Large intestine (tissue), 12 donors: ENCODE data around the gene MOGAT3. TPM values are rescaled to one million over a fixed set of nuclear protein-coding genes. Genes with fewer than 3 reads are reported as not detected.

Experiments used
- DNase-seq, 2 donors: peaks; one replicate each; pipeline versions ENCODE4 v3.0.0 to v3.0.0-alpha.2; 2013
- H3K27ac ChIP-seq: one replicate; pipeline ENCODE4 v1.5.1; 2013; ENCODE audit warnings: low read length
- H3K27me3 ChIP-seq: 2 replicates; pipeline ENCODE4 v1.6.1; 2013; ENCODE audit warnings: low read length; ENCODE audit not compliant: control insufficient read depth, insufficient read depth
- H3K36me3 ChIP-seq: 2 replicates; pipeline ENCODE4 v1.6.1; 2013; ENCODE audit warnings: low read length; ENCODE audit not compliant: control insufficient read depth, insufficient read depth
- H3K4me1 ChIP-seq: one replicate; pipeline ENCODE4 v1.6.1; 2013; ENCODE audit warnings: low read length; ENCODE audit not compliant: control insufficient read depth, insufficient read depth
- H3K4me3 ChIP-seq: one replicate; pipeline ENCODE4 v1.5.1; 2013; ENCODE audit warnings: low read length
- H3K9me3 ChIP-seq: one replicate; pipeline ENCODE4 v1.6.1; 2013; ENCODE audit warnings: mild to moderate bottlenecking, low read depth, low read length, moderate library complexity; ENCODE audit not compliant: control insufficient read depth
- WGBS: methylation state at CpG from one replicate; pipeline ENCODE4 v1.1.5; 2013; ENCODE audit warnings: low lambda C conversion rate; ENCODE audit not compliant: insufficient coverage; 5-methylcytosine and 5-hydroxymethylcytosine counted together
- long read RNA-seq, 11 donors: transcript quantifications; one replicate each; lab custom pipeline, GENCODE V29; 2026
- polyA plus RNA-seq: library from polyadenylated mRNA; unstranded; fragments of 120-200 nt; gene quantifications from one replicate; pipeline ENCODE4 v1.2.1, GENCODE V29; 2013

Gene MOGAT3
- 72.1 TPM for polyA plus RNA-seq
- long read RNA-seq, donor 1, partial matches to known transcripts = 0 of 6 reads
- long read RNA-seq, donor 1, other reads (novel, unspliced or antisense) = 0 of 6 reads
- long read RNA-seq, donor 2, partial matches to known transcripts = 15 of 21 reads
- long read RNA-seq, donor 2, other reads (novel, unspliced or antisense) = 0 of 21 reads
- long read RNA-seq, donor 3, transcript MOGAT3-201 (7 exons, 2,132 nt) = major isoform, 5 of 35 reads
- long read RNA-seq, donor 3, partial matches to known transcripts = 20 of 35 reads
- long read RNA-seq, donor 3, other reads (novel, unspliced or antisense) = 6 of 35 reads
- long read RNA-seq, donor 4 = 0 reads
- long read RNA-seq, donor 5, partial matches to known transcripts = 0 of 2 reads
- long read RNA-seq, donor 5, other reads (novel, unspliced or antisense) = 0 of 2 reads
- long read RNA-seq, donor 6, transcript MOGAT3-201 (7 exons, 2,132 nt) = major isoform, 6 of 20 reads
- long read RNA-seq, donor 6, partial matches to known transcripts = 11 of 20 reads
- long read RNA-seq, donor 6, other reads (novel, unspliced or antisense) = 0 of 20 reads
- long read RNA-seq, donor 7, partial matches to known transcripts = 0 of 2 reads
- long read RNA-seq, donor 7, other reads (novel, unspliced or antisense) = 0 of 2 reads
- long read RNA-seq, donor 8, partial matches to known transcripts = 0 of 5 reads
- long read RNA-seq, donor 8, other reads (novel, unspliced or antisense) = 0 of 5 reads
- long read RNA-seq, donor 9, partial matches to known transcripts = 0 of 5 reads
- long read RNA-seq, donor 9, other reads (novel, unspliced or antisense) = 0 of 5 reads
- long read RNA-seq, donor 10, partial matches to known transcripts = 32 of 39 reads
- long read RNA-seq, donor 10, other reads (novel, unspliced or antisense) = 0 of 39 reads
- long read RNA-seq, donor 11, partial matches to known transcripts = 12 of 15 reads
- long read RNA-seq, donor 11, other reads (novel, unspliced or antisense) = 0 of 15 reads

DNA sequence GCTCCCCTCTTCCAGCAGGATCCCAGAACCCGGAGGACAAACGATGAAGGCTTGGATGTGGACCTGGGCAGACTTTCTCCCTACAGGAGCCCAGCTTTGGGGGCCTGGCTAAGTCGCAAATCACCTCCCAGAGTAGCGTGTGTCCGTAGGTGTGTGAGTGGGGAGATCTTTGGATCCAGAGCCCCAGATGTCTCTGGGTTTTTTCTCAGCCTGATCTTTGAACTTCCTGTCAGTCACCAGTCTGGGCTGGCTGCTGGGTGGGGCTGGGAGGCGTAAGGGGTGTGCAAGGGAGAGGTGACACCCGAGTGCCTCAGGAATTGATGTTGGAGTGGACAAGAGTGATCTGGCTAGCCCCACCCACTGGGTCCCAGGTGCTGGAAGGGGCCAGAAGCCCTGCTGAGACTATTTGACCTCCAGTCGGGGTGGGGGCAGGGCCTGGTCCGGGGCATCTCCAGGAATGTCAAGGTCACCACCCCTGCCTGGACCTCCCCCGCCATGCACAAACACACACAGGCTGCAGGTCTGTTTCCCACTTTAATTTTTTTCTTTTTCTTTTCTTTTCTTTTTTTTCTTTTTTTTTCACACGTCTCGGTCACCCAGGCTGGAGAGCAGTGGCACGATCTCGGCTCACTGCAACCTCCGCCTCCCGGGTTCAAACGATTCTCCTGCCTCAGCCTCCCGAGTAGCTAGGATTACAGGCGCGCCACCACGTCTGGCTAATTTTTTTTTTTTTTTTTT, at the start of gene MOGAT3:
MOGAT3 (minus strand) TSS at position 175 of the 738 bp plus-strand sequence. CDS start 182 bp downstream, outside the sequence.
- peak within 1 kb of the TSS; percentile 98 for H3K27ac ChIP-seq
- peak; percentile 95 to 98 for DNase-seq

GRCh38 chr7:101250324-101250723, 49.5 kb upstream of the MOGAT3 start:
- 100% methylated on average over 1 of the region's 3 CpGs for WGBS
- Histone ChIP-seq H3K36me3 (peaks cover 11% of the 10 kb centered on the region), H3K27ac (no peak overlapping the region), H3K4me3 (no peak overlapping the region), H3K4me1 (peaks cover 13% of the 10 kb centered on the region), H3K27me3 (no peaks in the 10 kb centered on the region), H3K9me3 (no peaks in the 10 kb centered on the region)
- DNase-seq = no peak

More for the DNA sequence above, at the start of gene MOGAT3:
- Histone ChIP-seq H3K4me1 (peaks cover 12% of the 10 kb centered on the region), H3K4me3 (peak within 1 kb of the TSS; percentile 59), H3K27me3 (peaks cover 23% of the 10 kb centered on the region), H3K36me3 (peaks cover 2% of the 10 kb centered on the region), H3K9me3 (peaks cover 3% of the 10 kb centered on the region)
- WGBS = 7% methylated on average over 5 of the region's 21 CpGs

DNA sequence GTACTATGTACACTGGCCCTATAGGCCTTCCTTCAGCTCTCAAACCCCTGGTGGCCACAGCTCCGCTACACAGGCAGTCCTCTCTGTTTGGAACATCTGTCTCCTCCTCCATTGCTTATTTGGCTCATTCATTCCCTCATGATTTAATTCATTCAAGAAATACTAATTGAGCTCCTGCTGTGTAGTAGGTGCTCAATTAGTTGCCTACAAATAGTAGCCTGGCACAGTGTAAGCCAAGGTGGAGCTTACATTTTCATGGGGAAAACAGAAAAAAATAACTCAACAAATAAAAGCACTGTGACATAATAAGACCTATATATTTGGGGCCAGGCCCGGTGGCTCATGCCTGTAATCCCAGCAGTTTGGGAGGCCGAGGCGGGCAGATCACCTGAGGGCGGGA, 47.4 kb upstream of the MOGAT3 start:
- no peak for DNase-seq
- no peaks in the 10 kb centered on the region for H3K27me3 ChIP-seq
- no peak overlapping the region for H3K4me3 ChIP-seq
- no CpG with 5 or more reads among the region's 5 CpGs for WGBS
- H3K36me3 ChIP-seq = peaks cover 15% of the 10 kb centered on the region
- no peak overlapping the region for H3K27ac ChIP-seq
- peaks cover 22% of the 10 kb centered on the region for H3K4me1 ChIP-seq
- no peaks in the 10 kb centered on the region for H3K9me3 ChIP-seq

DNA sequence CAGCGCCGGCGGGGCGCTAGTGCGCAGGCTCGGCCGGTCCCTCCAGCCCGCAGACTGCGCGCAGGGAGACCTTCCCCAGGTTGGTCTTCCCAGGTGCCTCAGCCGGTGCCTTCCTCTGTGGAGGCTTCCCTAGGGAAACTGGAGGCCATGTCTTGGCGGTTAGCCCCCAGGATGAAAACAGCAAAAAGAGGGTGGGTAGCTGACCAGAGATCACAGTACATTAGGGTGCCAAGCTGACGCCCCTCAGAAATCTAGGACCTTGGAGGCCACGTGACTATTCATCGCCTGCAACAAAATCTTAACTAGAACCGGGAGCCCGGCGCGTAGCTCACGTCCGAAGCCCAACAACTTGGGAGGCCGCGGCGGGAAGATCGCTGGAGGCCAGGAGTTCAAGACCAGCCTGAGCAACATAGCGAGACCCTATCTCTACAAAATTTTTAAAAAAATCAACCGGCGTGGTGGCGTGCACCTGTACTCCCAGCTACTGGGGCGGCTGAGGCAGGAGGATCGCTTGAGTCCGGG, 44.4 kb upstream of the MOGAT3 start:
- H3K27me3 ChIP-seq = no peaks in the 10 kb centered on the region
- peaks cover 21% of the 10 kb centered on the region for H3K4me1 ChIP-seq
- peak overlapping the region; percentile 98 for H3K27ac ChIP-seq
- DNase-seq = no peak
- H3K9me3 ChIP-seq = no peaks in the 10 kb centered on the region
- peaks cover 23% of the 10 kb centered on the region for H3K36me3 ChIP-seq
- no CpG with 5 or more reads among the region's 32 CpGs for WGBS
- peak overlapping the region; percentile 91 for H3K4me3 ChIP-seq

DNA sequence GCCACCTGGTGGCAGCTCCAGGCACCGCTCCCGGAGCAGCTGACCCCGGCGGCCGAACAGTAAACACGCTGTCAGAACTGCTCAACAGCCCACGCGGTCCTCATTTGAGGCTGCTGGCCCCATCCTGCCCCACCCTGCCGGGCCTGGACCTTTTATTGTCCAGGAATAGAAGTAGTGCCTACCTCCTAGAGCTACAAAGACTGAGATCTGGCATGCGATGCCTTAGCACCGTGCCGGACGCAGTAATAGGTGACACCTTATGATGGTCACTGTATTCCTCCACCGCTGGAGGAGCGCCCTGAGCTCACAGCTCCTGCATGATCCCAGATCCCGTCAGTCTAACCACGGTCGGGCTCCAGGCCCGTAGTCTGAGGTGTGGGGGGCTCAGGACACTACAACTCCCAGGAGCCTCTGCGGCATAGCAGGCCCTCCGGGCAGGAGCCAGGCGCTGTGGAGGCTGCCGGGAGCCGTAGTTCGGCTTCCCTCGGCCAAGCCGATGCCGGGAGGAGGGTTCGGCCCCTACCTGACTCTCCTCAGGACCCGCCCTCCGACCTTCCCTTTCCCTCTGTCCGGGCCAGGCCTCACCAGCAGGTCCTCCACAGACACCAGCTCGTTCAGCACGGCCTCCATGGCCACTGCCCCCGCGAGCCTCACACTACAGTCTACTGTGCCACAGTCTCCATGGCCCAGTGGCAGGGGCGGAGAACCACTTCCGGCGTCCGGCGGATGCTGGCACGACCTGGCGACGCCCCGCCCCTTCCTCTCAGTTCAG, 43.7 kb upstream of the MOGAT3 start, which contains the start of gene FIS1:
FIS1 (minus strand) TSS at position 707 of the 772 bp plus-strand sequence; CDS start at position 630, 77 bp downstream.
- Histone ChIP-seq H3K9me3 (no peaks in the 10 kb centered on the region), H3K4me1 (peaks cover 28% of the 10 kb centered on the region), H3K36me3 (peaks cover 30% of the 10 kb centered on the region), H3K27me3 (no peaks in the 10 kb centered on the region), H3K4me3 (peak within 1 kb of the TSS; percentile 91), H3K27ac (peak within 1 kb of the TSS; percentile 98)
- WGBS = no CpG with 5 or more reads among the region's 45 CpGs
- DNase-seq = peak; percentile 89 to 97

- Histone ChIP-seq H3K36me3 (peaks cover 30% of the 10 kb centered on the region), H3K27me3 (no peaks in the 10 kb centered on the region), H3K4me1 (peaks cover 35% of the 10 kb centered on the region), H3K4me3 (peak overlapping the region; percentile 91), H3K9me3 (no peaks in the 10 kb centered on the region), H3K27ac (peak overlapping the region; percentile 98)
- no peak for DNase-seq
- WGBS = no CpG with 5 or more reads among the region's 28 CpGs
Observed at GRCh38 chr7:101243646-101244374, 43.0 kb upstream of the MOGAT3 start.

- H3K36me3 ChIP-seq = peaks cover 29% of the 10 kb centered on the region
- H3K4me3 ChIP-seq = no peak overlapping the region
- no peaks in the 10 kb centered on the region for H3K9me3 ChIP-seq
- H3K27ac ChIP-seq = no peak overlapping the region
- H3K27me3 ChIP-seq = no peaks in the 10 kb centered on the region
- no peak for DNase-seq
- no CpG with 5 or more reads among the region's 16 CpGs for WGBS
- peaks cover 55% of the 10 kb centered on the region for H3K4me1 ChIP-seq
Observed at GRCh38 chr7:101241443-101242349, 40.9 kb upstream of the MOGAT3 start.

DNA sequence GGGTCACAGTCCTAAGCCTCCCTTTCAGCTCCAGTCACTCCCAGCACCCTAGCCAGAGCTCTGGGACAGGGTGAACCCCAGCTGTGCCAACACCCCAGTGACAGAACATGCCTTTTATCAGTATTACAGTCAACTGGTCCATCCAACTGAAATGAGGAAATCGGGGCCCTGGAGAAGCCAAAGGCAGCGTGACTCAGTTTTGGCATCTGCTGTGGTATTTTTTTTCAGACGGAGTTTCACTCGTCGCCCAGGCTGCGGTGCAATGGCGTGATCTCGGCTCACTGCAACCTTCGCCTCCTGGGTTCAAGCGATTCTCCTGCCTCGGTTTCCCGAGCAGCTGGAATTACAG, 40.2 kb upstream of the MOGAT3 start:
- Histone ChIP-seq H3K4me1 (peaks cover 62% of the 10 kb centered on the region), H3K9me3 (no peaks in the 10 kb centered on the region), H3K36me3 (peaks cover 32% of the 10 kb centered on the region), H3K4me3 (no peak overlapping the region), H3K27ac (peak overlapping the region; percentile 46), H3K27me3 (no peaks in the 10 kb centered on the region)
- no CpG with 5 or more reads among the region's 12 CpGs for WGBS
- DNase-seq = no peak
